PC-9 (cell line): ENCODE results near the gene SPON1.

Experiments used
- CTCF ChIP-seq: fragments of 200-600 bp; sonication (generic); conservative IDR thresholded peaks from 2 replicates; pipeline ENCODE4 v1.6.1; 2017; ENCODE audit warnings: mixed run types, antibody characterized with exemption, mild to moderate bottlenecking, moderate library complexity
- EZH2 ChIP-seq: fragments of 200-600 bp; sonication (generic); IDR thresholded peaks from 2 replicates; pipeline ENCODE4 v1.8.0; 2017; ENCODE audit warnings: antibody characterized with exemption, low read depth

GRCh38 chr11:14259878-14260277 is 297.4 kb downstream of the SPON1 start:
- TF ChIP-seq CTCF (no peak), EZH2 (no peak)
